BE2C (cell line): ENCODE results near the gene PRKAB1.

Source experiments
- DNase-seq: peaks from one replicate; pipeline ENCODE4 v3.0.0-alpha.2; 2020
- H3K27me3 ChIP-seq: fragments of 250-450 bp; sonication (Bioruptor Pico); 2 replicates; pipeline ENCODE4 v1.5.1; 2020; ENCODE audit warnings: mild to moderate bottlenecking
- H3K36me3 ChIP-seq: fragments of 250-450 bp; sonication (Bioruptor Pico); 2 replicates; pipeline ENCODE4 v1.5.1; 2020; ENCODE audit warnings: mild to moderate bottlenecking
- H3K4me1 ChIP-seq: fragments of 250-450 bp; sonication (Bioruptor Pico); 2 replicates; pipeline ENCODE4 v1.5.1; 2020
- H3K4me3 ChIP-seq: 2 replicates; pipeline ENCODE4 v1.5.1; 2011; ENCODE audit warnings: low read depth, low read length
- H3K9me3 ChIP-seq: fragments of 250-450 bp; sonication (Bioruptor Pico); 2 replicates; pipeline ENCODE4 v1.5.1; 2020
- CTCF ChIP-seq: IDR thresholded peaks from 2 replicates; pipeline ENCODE4 v1.5.1; 2012; ENCODE audit warnings: mild to moderate bottlenecking, low read depth, low read length

The PRKAB1 gene

GRCh38 chr12:119687879-119688278 lies 19.9 kb downstream of the PRKAB1 start:
- no peak for DNase-seq
- H3K4me3 ChIP-seq, result no peak overlapping the region
- H3K36me3 ChIP-seq, result peaks cover 32% of the 10 kb centered on the region
- H3K4me1 ChIP-seq, result peaks cover 4% of the 10 kb centered on the region
- no peaks in the 10 kb centered on the region for H3K27me3 ChIP-seq
- H3K9me3 ChIP-seq, result no peaks in the 10 kb centered on the region
- no peak for TF ChIP-seq CTCF

GRCh38 chr12:119689935-119690500 lies 22.1 kb downstream of the PRKAB1 start:
- H3K4me3 ChIP-seq, result no peak overlapping the region
- no peaks in the 10 kb centered on the region for H3K9me3 ChIP-seq
- peaks cover 18% of the 10 kb centered on the region for H3K4me1 ChIP-seq
- H3K27me3 ChIP-seq, result no peaks in the 10 kb centered on the region
- no peak for DNase-seq
- peaks cover 32% of the 10 kb centered on the region for H3K36me3 ChIP-seq
- no peak for TF ChIP-seq CTCF

- no peak for TF ChIP-seq CTCF
- H3K4me1 ChIP-seq, result peaks cover 18% of the 10 kb centered on the region
- H3K27me3 ChIP-seq, result no peaks in the 10 kb centered on the region
- no peak for DNase-seq
- peaks cover 31% of the 10 kb centered on the region for H3K36me3 ChIP-seq
- no peak overlapping the region for H3K4me3 ChIP-seq
- H3K9me3 ChIP-seq, result no peaks in the 10 kb centered on the region
Observed at GRCh38 chr12:119691202-119691810, 23.4 kb downstream of the PRKAB1 start.

- no peak for TF ChIP-seq CTCF
- peaks cover 18% of the 10 kb centered on the region for H3K4me1 ChIP-seq
- H3K4me3 ChIP-seq, result no peak overlapping the region
- no peaks in the 10 kb centered on the region for H3K27me3 ChIP-seq
- peaks cover 30% of the 10 kb centered on the region for H3K36me3 ChIP-seq
- DNase-seq, result no peak
- no peaks in the 10 kb centered on the region for H3K9me3 ChIP-seq
Observed at GRCh38 chr12:119692410-119692809, 24.5 kb downstream of the PRKAB1 start.

- Histone ChIP-seq H3K36me3 (peaks cover 33% of the 10 kb centered on the region), H3K4me3 (no peak overlapping the region; the same call in 1 of the 2 replicates), H3K9me3 (no peaks in the 10 kb centered on the region), H3K4me1 (peaks cover 18% of the 10 kb centered on the region), H3K27me3 (no peaks in the 10 kb centered on the region)
- DNase-seq, result peak; percentile 55
- no peak for TF ChIP-seq CTCF
Observed at GRCh38 chr12:119692997-119693396, 25.1 kb downstream of the PRKAB1 start.

- peaks cover 18% of the 10 kb centered on the region for H3K4me1 ChIP-seq
- H3K36me3 ChIP-seq, result peaks cover 30% of the 10 kb centered on the region
- no peak overlapping the region for H3K4me3 ChIP-seq
- no peak for TF ChIP-seq CTCF
- no peak for DNase-seq
- no peaks in the 10 kb centered on the region for H3K9me3 ChIP-seq
- H3K27me3 ChIP-seq, result no peaks in the 10 kb centered on the region
Observed at GRCh38 chr12:119693511-119693910, 25.6 kb downstream of the PRKAB1 start.
